ENCODE data around the gene SUSD3. TPM values are rescaled to one million over a fixed set of nuclear protein-coding genes. Genes with fewer than 3 reads are reported as not detected.

The SUSD3 gene
- total and polyA plus RNA-seq, 4 donors: 2.0 to 9.7 (median 5.1) TPM

DNA sequence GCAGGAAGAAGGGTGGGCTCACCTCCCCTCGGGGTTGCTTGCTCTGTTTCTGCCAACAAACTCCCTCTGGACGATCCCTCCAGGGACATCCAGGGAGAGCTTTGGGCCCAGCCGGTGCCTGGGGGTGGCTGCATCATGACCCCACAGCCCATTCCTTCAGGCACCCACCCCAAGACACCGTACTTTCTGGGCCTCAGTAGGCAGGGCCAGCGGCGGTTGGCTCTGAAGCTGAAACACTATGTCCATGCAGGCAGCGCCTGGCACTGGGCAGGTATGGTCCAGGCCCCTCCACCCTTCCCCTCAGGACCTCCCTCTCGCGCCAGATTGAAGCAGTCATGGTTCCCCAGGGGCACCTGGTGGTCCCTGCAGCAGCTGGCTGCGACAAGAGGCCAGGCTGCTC is 18.5 kb upstream of the SUSD3 start:
- ATAC-seq (ENCODE audit: insufficient read depth, low FRiP score) (no peak), DNase-seq (no peak)
- Histone ChIP-seq H3K9ac (ENCODE audit: insufficient read depth in 1 of 2, low read length in 2 of 2) (no peak overlapping the region), H3K4me1 (ENCODE audit: control insufficient read depth in 5 of 5, insufficient read depth in 5 of 5, low read length in 5 of 5) (no peaks in the 10 kb centered on the region), H3K27me3 (ENCODE audit: control insufficient read depth in 3 of 3, insufficient read depth in 3 of 3, low read length in 2 of 3) (no peaks in the 10 kb centered on the region), H3K9me3 (ENCODE audit: control insufficient read depth in 4 of 4, insufficient read depth in 3 of 4, low read length in 3 of 4) (no peaks in the 10 kb centered on the region), H3K27ac (ENCODE audit: low read depth in 1 of 2, low read length in 1 of 2) (no peak overlapping the region), H3K36me3 (ENCODE audit: control insufficient read depth in 4 of 4, insufficient read depth in 4 of 4, low read length in 4 of 4) (peaks cover 0 to 4% (median 0%) of the 10 kb centered on the region in 4 donors), H3K4me3 (no peak overlapping the region)
- TF ChIP-seq, protein P1, sequence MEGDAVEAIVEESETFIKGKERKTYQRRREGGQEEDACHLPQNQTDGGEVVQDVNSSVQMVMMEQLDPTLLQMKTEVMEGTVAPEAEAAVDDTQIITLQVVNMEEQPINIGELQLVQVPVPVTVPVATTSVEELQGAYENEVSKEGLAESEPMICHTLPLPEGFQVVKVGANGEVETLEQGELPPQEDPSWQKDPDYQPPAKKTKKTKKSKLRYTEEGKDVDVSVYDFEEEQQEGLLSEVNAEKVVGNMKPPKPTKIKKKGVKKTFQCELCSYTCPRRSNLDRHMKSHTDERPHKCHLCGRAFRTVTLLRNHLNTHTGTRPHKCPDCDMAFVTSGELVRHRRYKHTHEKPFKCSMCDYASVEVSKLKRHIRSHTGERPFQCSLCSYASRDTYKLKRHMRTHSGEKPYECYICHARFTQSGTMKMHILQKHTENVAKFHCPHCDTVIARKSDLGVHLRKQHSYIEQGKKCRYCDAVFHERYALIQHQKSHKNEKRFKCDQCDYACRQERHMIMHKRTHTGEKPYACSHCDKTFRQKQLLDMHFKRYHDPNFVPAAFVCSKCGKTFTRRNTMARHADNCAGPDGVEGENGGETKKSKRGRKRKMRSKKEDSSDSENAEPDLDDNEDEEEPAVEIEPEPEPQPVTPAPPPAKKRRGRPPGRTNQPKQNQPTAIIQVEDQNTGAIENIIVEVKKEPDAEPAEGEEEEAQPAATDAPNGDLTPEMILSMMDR (IDR thresholded peaks at IDR 0.05; ENCODE audit: control extremely low read depth, extremely low read depth): no peak
- WGBS, 2 donors: 84 to 95% methylated on average over 10 of the region's 10 CpGs

DNA sequence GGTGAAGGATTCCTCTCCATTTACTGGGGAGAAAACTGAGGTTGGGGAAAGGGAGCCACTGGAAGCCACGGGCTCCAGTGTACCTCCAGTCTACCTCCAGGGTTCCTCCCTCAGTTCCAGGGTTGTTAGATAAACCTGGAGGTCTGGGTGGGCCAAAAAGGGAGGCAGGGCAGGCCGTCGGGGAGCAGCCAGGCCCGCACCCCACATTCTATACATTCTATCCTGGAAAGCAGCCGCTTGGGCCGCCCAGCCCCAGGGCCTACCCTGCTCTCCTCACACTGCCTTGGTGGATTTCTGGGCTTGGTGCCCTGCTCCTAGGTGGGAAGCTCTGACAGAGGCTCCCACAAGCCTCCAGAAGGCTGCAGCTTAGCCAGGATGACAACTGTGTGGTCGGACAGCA is 18.1 kb upstream of the SUSD3 start:
- 91 to 96% methylated on average over 7 of the region's 7 CpGs for WGBS, 2 donors
- ATAC-seq (ENCODE audit: insufficient read depth, low FRiP score) (no peak), DNase-seq (no peak)
- H3K9me3 ChIP-seq (ENCODE audit: control insufficient read depth in 4 of 4, insufficient read depth in 3 of 4, low read length in 3 of 4): no peaks in the 10 kb centered on the region
- no peak overlapping the region for H3K9ac ChIP-seq (ENCODE audit: insufficient read depth in 1 of 2, low read length in 2 of 2)
- TF ChIP-seq, protein P1 (IDR thresholded peaks at IDR 0.05; ENCODE audit: control extremely low read depth, extremely low read depth): no peak
- H3K36me3 ChIP-seq (ENCODE audit: control insufficient read depth in 4 of 4, insufficient read depth in 4 of 4, low read length in 4 of 4): peaks cover 0 to 1% (median 0%) of the 10 kb centered on the region in 4 donors
- no peaks in the 10 kb centered on the region for H3K27me3 ChIP-seq (ENCODE audit: control insufficient read depth in 3 of 3, insufficient read depth in 3 of 3, low read length in 2 of 3)
- H3K4me3 ChIP-seq: no peak overlapping the region
- H3K4me1 ChIP-seq (ENCODE audit: control insufficient read depth in 5 of 5, insufficient read depth in 5 of 5, low read length in 5 of 5): no peaks in the 10 kb centered on the region
- H3K27ac ChIP-seq (ENCODE audit: low read depth in 1 of 2, low read length in 1 of 2): no peak overlapping the region

- Histone ChIP-seq H3K27ac (ENCODE audit: low read depth in 1 of 2, low read length in 1 of 2) (no peak overlapping the region), H3K27me3 (ENCODE audit: control insufficient read depth in 3 of 3, insufficient read depth in 3 of 3, low read length in 2 of 3) (no peaks in the 10 kb centered on the region), H3K4me3 (no peak overlapping the region), H3K4me1 (ENCODE audit: control insufficient read depth in 5 of 5, insufficient read depth in 5 of 5, low read length in 5 of 5) (no peaks in the 10 kb centered on the region), H3K36me3 (ENCODE audit: control insufficient read depth in 4 of 4, insufficient read depth in 4 of 4, low read length in 4 of 4) (no peaks in the 10 kb centered on the region), H3K9me3 (ENCODE audit: control insufficient read depth in 4 of 4, insufficient read depth in 3 of 4, low read length in 3 of 4) (no peaks in the 10 kb centered on the region), H3K9ac (ENCODE audit: insufficient read depth in 1 of 2, low read length in 2 of 2) (no peak overlapping the region)
- ATAC-seq (ENCODE audit: insufficient read depth, low FRiP score): no peak
- 79 to 87% methylated on average over 6 of the region's 6 CpGs for WGBS, 2 donors
- no peak for DNase-seq
- TF ChIP-seq, protein P1 (IDR thresholded peaks at IDR 0.05; ENCODE audit: control extremely low read depth, extremely low read depth): no peak
Measured at GRCh38 chr9:93041108-93041802, 17.2 kb upstream of the SUSD3 start.

GRCh38 chr9:93043122-93043521 is 15.4 kb upstream of the SUSD3 start:
- Histone ChIP-seq H3K4me3 (no peak overlapping the region), H3K27ac (ENCODE audit: low read depth in 1 of 2, low read length in 1 of 2) (no peak overlapping the region), H3K9ac (ENCODE audit: insufficient read depth in 1 of 2, low read length in 2 of 2) (no peak overlapping the region), H3K9me3 (ENCODE audit: control insufficient read depth in 4 of 4, insufficient read depth in 3 of 4, low read length in 3 of 4) (no peaks in the 10 kb centered on the region), H3K27me3 (ENCODE audit: control insufficient read depth in 3 of 3, insufficient read depth in 3 of 3, low read length in 2 of 3) (no peaks in the 10 kb centered on the region), H3K4me1 (ENCODE audit: control insufficient read depth in 5 of 5, insufficient read depth in 5 of 5, low read length in 5 of 5) (no peaks in the 10 kb centered on the region), H3K36me3 (ENCODE audit: control insufficient read depth in 4 of 4, insufficient read depth in 4 of 4, low read length in 4 of 4) (no peaks in the 10 kb centered on the region)
- TF ChIP-seq, protein P1 (IDR thresholded peaks at IDR 0.05; ENCODE audit: control extremely low read depth, extremely low read depth): no peak
- 64 to 80% methylated on average over 6 of the region's 6 CpGs for WGBS, 2 donors
- ATAC-seq (ENCODE audit: insufficient read depth, low FRiP score) (no peak), DNase-seq (no peak)

Data from lung (tissue), 12 donors.